Lower lobe of right lung (tissue), 2 donors: ENCODE results near the gene SETD1B. TPM values are rescaled to one million over a fixed set of nuclear protein-coding genes. Genes with fewer than 3 reads are reported as not detected.

Experiments used
- ATAC-seq, 2 donors: fragments of 200-7000 bp; cut with Tn5 transposase; one replicate each; pipeline ENCODE4 v1.9.1; 2020 to 2022; ENCODE audit warnings: mild to moderate bottlenecking in 2 of 2, moderate library complexity in 2 of 2
- DNase-seq: peaks from one replicate; pipeline ENCODE4 v3.0.0-alpha.2; 2020
- H3K27ac ChIP-seq: fragments of 200-600 bp; one replicate; pipeline ENCODE4 v1.8.0; 2022
- H3K27me3 ChIP-seq: fragments of 200-600 bp; one replicate; pipeline ENCODE4 v1.8.0; 2022; ENCODE audit warnings: low read depth
- H3K36me3 ChIP-seq: fragments of 200-600 bp; one replicate; pipeline ENCODE4 v1.8.0; 2022; ENCODE audit warnings: mild to moderate bottlenecking
- H3K4me1 ChIP-seq: fragments of 200-600 bp; one replicate; pipeline ENCODE4 v1.8.0; 2022
- H3K4me3 ChIP-seq: fragments of 200-600 bp; one replicate; pipeline ENCODE4 v1.8.0; 2022; ENCODE audit warnings: mild to moderate bottlenecking
- H3K9me3 ChIP-seq: fragments of 200-600 bp; one replicate; pipeline ENCODE4 v1.8.0; 2022
- intact Hi-C: fragments of 100-400 bp; cut with DNase I; formaldehyde crosslinking; loops from one replicate; pipeline ENCODE4 v1.11.0; 2022
- total RNA-seq: library from RNA; stranded (reverse); fragmentation: NEBNext Ultra II Directional; extraction: Animal tissue kit (Norgen Biotek cat#: 25700); gene quantifications from one replicate; pipeline ENCODE4 v1.2.1, GENCODE V29; 2021
- TF ChIP-seq, protein P1 (sequence below): fragments of 200-600 bp; IDR thresholded peaks from one replicate; pipeline ENCODE4 v1.8.0; 2022; ENCODE audit warnings: antibody characterized with exemption, mild to moderate bottlenecking
- donor health status: DM: no; HTN: yes; CAD: no; lungs with severe emphysema.

SETD1B gene
- total RNA-seq, 1 donor from 2014 or later: 19.7 TPM

DNA sequence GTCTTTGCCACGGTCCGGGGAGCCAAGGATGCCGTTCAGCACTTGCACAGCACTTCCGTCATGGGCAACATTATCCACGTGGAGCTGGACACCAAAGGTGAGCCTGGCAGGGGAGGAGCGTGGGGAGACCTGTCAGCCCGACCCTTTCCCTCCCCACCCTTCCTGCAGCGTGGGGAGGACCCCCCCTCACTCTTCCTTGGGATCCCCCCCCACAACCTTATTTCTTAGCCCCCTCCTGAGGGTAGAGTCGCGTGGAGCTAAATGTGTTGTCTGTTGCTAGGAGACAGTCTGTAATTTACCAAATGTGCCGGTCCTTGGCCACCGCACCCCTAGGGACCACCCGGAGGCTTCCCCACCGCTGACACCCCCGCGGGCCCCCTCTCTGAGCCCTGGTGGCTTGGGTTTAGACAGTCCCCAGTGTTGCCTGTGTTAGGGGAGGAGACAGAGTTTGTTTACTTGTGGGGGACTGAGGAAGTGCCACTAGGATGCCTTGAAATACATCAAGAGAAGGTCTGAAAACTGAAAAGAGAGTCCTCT, 2.3 kb downstream of the SETD1B start:
- peak overlapping the region; percentile 63 for H3K27ac ChIP-seq
- TF ChIP-seq, protein P1, sequence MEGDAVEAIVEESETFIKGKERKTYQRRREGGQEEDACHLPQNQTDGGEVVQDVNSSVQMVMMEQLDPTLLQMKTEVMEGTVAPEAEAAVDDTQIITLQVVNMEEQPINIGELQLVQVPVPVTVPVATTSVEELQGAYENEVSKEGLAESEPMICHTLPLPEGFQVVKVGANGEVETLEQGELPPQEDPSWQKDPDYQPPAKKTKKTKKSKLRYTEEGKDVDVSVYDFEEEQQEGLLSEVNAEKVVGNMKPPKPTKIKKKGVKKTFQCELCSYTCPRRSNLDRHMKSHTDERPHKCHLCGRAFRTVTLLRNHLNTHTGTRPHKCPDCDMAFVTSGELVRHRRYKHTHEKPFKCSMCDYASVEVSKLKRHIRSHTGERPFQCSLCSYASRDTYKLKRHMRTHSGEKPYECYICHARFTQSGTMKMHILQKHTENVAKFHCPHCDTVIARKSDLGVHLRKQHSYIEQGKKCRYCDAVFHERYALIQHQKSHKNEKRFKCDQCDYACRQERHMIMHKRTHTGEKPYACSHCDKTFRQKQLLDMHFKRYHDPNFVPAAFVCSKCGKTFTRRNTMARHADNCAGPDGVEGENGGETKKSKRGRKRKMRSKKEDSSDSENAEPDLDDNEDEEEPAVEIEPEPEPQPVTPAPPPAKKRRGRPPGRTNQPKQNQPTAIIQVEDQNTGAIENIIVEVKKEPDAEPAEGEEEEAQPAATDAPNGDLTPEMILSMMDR: no peak
- no peaks in the 10 kb centered on the region for H3K9me3 ChIP-seq
- intact Hi-C loops: no loop called here
- ATAC-seq: no peak
- no peak for DNase-seq
- peaks cover 37% of the 10 kb centered on the region for H3K4me1 ChIP-seq
- peaks cover 42% of the 10 kb centered on the region for H3K36me3 ChIP-seq
- H3K4me3 ChIP-seq: peak overlapping the region; percentile 85
- no peaks in the 10 kb centered on the region for H3K27me3 ChIP-seq

DNA sequence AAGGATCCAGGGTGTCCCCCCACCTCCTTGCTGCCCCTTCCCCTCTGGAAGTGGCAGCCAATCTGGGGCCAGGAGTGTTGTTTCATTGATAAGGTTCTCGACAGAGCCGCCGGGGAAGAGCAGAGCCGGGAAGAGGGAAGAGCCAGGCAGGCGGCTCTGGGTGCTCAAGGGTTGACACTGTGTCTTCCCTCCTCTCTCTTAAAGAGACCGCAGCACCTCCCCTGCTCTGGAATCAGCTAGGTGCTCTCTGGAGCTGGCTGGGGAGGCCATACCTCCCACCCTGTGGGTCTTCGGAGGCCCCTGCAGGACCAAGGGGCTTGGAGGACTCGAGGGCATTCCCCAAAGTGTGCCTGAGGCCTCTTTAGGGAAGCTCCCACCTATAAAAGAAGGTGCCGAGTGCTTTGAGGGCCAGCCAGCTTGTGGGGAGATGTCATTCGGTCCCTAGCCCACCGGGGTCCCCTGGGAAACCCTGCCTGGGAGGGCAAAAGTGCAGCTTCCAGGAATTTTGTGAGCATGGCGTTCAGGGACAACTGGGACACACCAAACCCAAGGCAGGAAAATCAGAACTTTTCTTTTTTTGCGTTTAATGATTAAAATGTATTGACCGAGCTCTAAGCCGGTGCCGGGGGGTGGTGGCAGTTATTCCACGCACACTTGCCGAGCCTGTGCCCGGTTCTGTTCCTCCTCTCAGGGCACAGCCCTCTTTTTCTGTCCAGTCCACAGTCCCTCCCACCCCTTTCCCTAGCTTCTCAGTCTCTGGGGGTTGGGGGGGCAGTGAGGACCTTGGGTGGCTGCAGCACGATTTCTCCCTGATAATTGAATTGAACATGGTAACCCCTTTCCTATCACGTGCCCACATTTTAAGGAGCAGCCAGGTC, 3.0 kb downstream of the SETD1B start:
- H3K4me3 ChIP-seq: peak overlapping the region; percentile 85
- DNase-seq: no peak
- TF ChIP-seq, protein P1: no peak
- ATAC-seq: no peak
- intact Hi-C loops: no loop called here
- H3K27me3 ChIP-seq: no peaks in the 10 kb centered on the region
- H3K27ac ChIP-seq: peak overlapping the region; percentile 63
- H3K9me3 ChIP-seq: no peaks in the 10 kb centered on the region
- peaks cover 43% of the 10 kb centered on the region for H3K36me3 ChIP-seq
- peaks cover 44% of the 10 kb centered on the region for H3K4me1 ChIP-seq

DNA sequence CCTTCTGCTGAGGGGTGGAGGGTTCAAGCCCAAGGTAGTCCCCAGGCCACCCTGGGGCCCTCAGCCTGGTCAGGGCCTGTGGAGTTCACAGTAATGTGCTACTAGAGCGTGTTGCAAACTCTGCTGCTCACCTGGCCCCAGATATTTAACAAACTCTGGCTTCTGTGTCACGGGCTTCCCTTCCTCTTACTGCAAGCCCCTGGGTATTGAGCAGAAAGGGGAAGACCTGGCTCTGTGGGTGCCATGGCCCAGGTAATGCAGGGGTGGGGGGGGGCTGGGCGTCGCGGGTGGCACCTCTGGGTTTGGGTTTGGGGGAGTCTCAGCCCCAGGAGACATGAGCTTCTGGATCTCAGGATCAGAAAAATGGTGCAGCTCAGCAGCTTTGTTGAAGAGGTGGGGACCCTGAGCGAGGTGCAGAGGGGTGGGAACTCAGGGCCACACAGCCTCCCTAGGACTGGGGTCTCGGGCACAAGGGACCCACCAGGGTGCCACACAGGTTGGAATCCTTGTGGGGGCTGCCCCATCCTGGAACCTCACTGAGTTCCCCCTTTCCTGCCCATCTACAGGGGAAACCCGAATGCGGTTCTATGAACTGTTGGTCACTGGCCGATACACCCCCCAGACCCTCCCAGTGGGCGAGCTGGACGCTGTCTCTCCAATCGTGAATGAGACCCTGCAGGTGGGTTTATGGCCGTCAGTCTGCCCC, 4.0 kb downstream of the SETD1B start:
- Histone ChIP-seq H3K4me1 (peaks cover 54% of the 10 kb centered on the region), H3K27ac (no peak overlapping the region), H3K27me3 (no peaks in the 10 kb centered on the region), H3K36me3 (peaks cover 43% of the 10 kb centered on the region), H3K4me3 (no peak overlapping the region), H3K9me3 (no peaks in the 10 kb centered on the region)
- no peak for DNase-seq
- no peak for ATAC-seq
- intact Hi-C loops: no loop called here
- TF ChIP-seq, protein P1: no peak

DNA sequence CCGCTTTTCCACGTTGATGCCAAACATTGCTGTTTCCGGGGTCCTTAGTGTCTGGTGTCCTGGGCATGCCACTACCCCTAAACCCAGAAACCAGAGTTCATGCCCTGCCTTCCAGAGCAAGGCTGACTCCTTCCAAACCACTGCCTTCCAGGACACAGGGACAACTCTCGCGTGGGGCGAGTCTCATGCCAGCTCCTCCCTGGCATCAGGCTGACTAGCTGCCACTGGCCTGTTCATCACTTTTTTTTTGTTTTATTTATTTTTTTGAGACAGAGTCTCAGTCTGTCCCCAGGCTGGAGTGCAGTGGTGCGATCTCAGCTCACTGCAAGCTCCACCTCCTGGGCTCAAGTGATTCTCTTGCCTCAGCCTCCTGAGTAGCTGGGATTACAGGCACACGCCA, 4.8 kb downstream of the SETD1B start:
- no peak for DNase-seq
- H3K27me3 ChIP-seq: no peaks in the 10 kb centered on the region
- ATAC-seq: no peak
- intact Hi-C loops: no loop called here
- peaks cover 43% of the 10 kb centered on the region for H3K36me3 ChIP-seq
- TF ChIP-seq, protein P1: no peak
- H3K9me3 ChIP-seq: no peaks in the 10 kb centered on the region
- no peak overlapping the region for H3K27ac ChIP-seq
- no peak overlapping the region for H3K4me3 ChIP-seq
- H3K4me1 ChIP-seq: peaks cover 62% of the 10 kb centered on the region

DNA sequence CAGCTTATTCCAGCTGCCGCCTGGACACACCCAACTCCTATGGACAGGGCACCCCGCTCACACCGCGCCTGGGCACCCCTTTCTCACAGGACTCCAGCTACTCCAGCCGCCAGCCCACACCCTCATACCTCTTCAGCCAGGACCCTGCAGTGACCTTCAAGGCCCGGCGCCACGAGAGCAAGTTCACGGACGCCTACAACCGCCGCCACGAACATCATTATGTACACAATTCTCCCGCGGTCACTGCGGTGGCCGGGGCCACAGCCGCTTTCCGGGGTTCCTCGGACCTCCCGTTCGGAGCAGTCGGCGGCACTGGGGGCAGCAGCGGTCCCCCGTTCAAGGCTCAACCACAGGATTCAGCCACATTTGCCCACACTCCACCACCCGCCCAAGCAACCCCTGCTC, 5.9 kb downstream of the SETD1B start:
- H3K4me1 ChIP-seq: peaks cover 66% of the 10 kb centered on the region
- intact Hi-C loops: no loop called here
- DNase-seq: peak; percentile 49

More for the DNA sequence above, 5.9 kb downstream of the SETD1B start:
- Histone ChIP-seq H3K27me3 (no peaks in the 10 kb centered on the region), H3K36me3 (peaks cover 51% of the 10 kb centered on the region), H3K27ac (no peak overlapping the region), H3K4me3 (no peak overlapping the region), H3K9me3 (no peaks in the 10 kb centered on the region)
- TF ChIP-seq, protein P1: no peak
- ATAC-seq: no peak
